ENCODE measurements around the gene ATG16L2. TPM values are rescaled to one million over a fixed set of nuclear protein-coding genes. Genes with fewer than 3 reads are reported as not detected.

ATG16L2 gene
- total and polyA plus RNA-seq, 2 of the 4 experiments (the other 2 are of a cell fraction): 1.3 to 12.7 TPM

GRCh38 chr11:72826942-72827480, 12.8 kb downstream of the ATG16L2 start:
- in situ Hi-C loops (cut with MboI; ENCODE audit: low sequenced_read_pairs) (loop anchor here (5.0 kb wide), 1 partner anchor 415 kb away; no protein-coding TSS in a partner anchor), intact Hi-C loops (cut with micrococcal nuclease) (no loop called here)
- TF ChIP-seq RCOR1 (IDR thresholded peaks at IDR 0.05; ENCODE audit: insufficient replicate concordance, low read length) (no peak), CEBPB (IDR thresholded peaks at IDR 0.05; ENCODE audit: low read depth, low read length) (no peak), CHD1 (IDR thresholded peaks at IDR 0.05; ENCODE audit: low read depth, low read length) (no peak), RFX5 (IDR thresholded peaks at IDR 0.05; ENCODE audit: low read depth, low read length) (no peak), MXI1 (IDR thresholded peaks at IDR 0.05; ENCODE audit: borderline replicate concordance, low read depth, low read length) (no peak), CTCF (conservative IDR thresholded peaks at IDR 0.05; ENCODE audit: low read depth, low read length) (no peak), FOS (IDR thresholded peaks at IDR 0.05; ENCODE audit: low read depth, low read length) (no peak), MAZ (IDR thresholded peaks at IDR 0.05; ENCODE audit: borderline replicate concordance, low read depth, low read length) (no peak), SMC3 (IDR thresholded peaks at IDR 0.05; ENCODE audit: low read depth, low read length) (no peak), MAFK (IDR thresholded peaks at IDR 0.05; ENCODE audit: low read depth, low read length) (no peak)

More at GRCh38 chr11:72826942-72827480, 12.8 kb downstream of the ATG16L2 start:
- peaks cover 0 to 5% of the 10 kb centered on the region in 2 experiments; a peak in 1 of 4 replicates for H3K79me1 ChIP-seq (ENCODE audit: low read depth in 1 of 2, low read length in 2 of 2)
- H2BK5ac ChIP-seq (ENCODE audit: low read depth, low read length, poor library complexity, severe bottlenecking): no peak overlapping the region
- no peak overlapping the region for H2AK9ac ChIP-seq (replicated peaks; ENCODE audit: low read depth, low read length, poor library complexity)
- BruUV-seq (replicated peaks): no TSS peak
- H3K9me1 ChIP-seq (ENCODE audit: insufficient read depth, low read length): peaks cover 3% of the 10 kb centered on the region
- dilution Hi-C loops (cut with HindIII; ENCODE audit: low sequenced_read_pairs, unreplicated experiment): no loop called here
- H3K23ac ChIP-seq (ENCODE audit: low read depth, low read length): no peak overlapping the region
- peaks cover 5% of the 10 kb centered on the region; the same call in 1 of the 2 replicates for H4K20me1 ChIP-seq (ENCODE audit: insufficient read depth, low read length)
- H4K5ac ChIP-seq (ENCODE audit: low read depth, low read length): no peak overlapping the region
- H3K27me3 ChIP-seq (ENCODE audit: control insufficient read depth, insufficient read depth, low read length): no peaks in the 10 kb centered on the region
- H2AK5ac ChIP-seq (ENCODE audit: low read depth, low read length): no peak overlapping the region
- no peak overlapping the region for H3K27ac ChIP-seq (ENCODE audit: insufficient read depth, low read length)
- no peak overlapping the region for H2BK120ac ChIP-seq (ENCODE audit: low read depth, low read length)
- no peaks in the 10 kb centered on the region for H3K9me3 ChIP-seq (ENCODE audit: control insufficient read depth, insufficient read depth, low read length)
- H3K4me2 ChIP-seq (ENCODE audit: low read depth, low read length): no peak overlapping the region
- DNase-seq: no peak
- H3K18ac ChIP-seq (ENCODE audit: low read depth, low read length): no peak overlapping the region
- peaks cover 4% of the 10 kb centered on the region; the same call in 1 of the 2 replicates for H3K4me1 ChIP-seq (ENCODE audit: control insufficient read depth, insufficient read depth, low read length)
- no peak overlapping the region for H3K14ac ChIP-seq (replicated peaks; ENCODE audit: low read depth, low read length)
- H4K8ac ChIP-seq (ENCODE audit: low read depth in 2 of 2, low read length in 2 of 2): no peak overlapping the region
- no peaks in the 10 kb centered on the region for H3K36me3 ChIP-seq (ENCODE audit: control insufficient read depth, insufficient read depth, low read length)
- CTCF ChIA-PET: interaction anchor here (2.8 kb wide), 1 partner anchor 351 kb away, joined by 11 read pairs; no protein-coding TSS in a partner anchor
- H2BK20ac ChIP-seq (ENCODE audit: low read depth, low read length): no peak overlapping the region
- ATAC-seq (ENCODE audit: low read depth): no peak
- H3K9ac ChIP-seq (ENCODE audit: low read depth, low read length): no peak overlapping the region
- H4K91ac ChIP-seq (ENCODE audit: insufficient read depth, low read depth, low read length): no peak overlapping the region
- no peak overlapping the region for H2BK15ac ChIP-seq (ENCODE audit: low read depth, low read length)
- H3K56ac ChIP-seq (ENCODE audit: extremely low read depth, insufficient read depth, low read length): no peak overlapping the region
- no peak overlapping the region for H3K4me3 ChIP-seq (ENCODE audit: insufficient read depth, low read depth, low read length)
- no peak overlapping the region for H2AFZ ChIP-seq (replicated peaks; ENCODE audit: low read length, poor library complexity)
- WGBS, 2 experiments (ENCODE audit: extremely low coverage in 2 of 2, insufficient read length in 1 of 2): 80% methylated on average over 1 of the region's 8 CpGs; no CpG with 5 or more reads in 1 of the 2 experiments
- POLR2A ChIA-PET (ENCODE audit: unreplicated experiment): no interaction called here
- no peak overlapping the region for H3K4ac ChIP-seq (ENCODE audit: low read depth, low read length)

All from IMR-90 (cell line).